Fibroblast of lung (primary cell): ENCODE measurements around the gene ZNRF1.

Source experiments
- EZH2 ChIP-seq: IDR thresholded peaks from 2 replicates; pipeline ENCODE4 v1.5.1; 2012; ENCODE audit warnings: low read length, control low read depth, mild to moderate bottlenecking; ENCODE audit errors: missing control alignments
- TF ChIP-seq, protein P1 (sequence below), 2 donors: IDR thresholded peaks in 1 of 2; conservative IDR thresholded peaks in 1 of 2; 1 replicate in 1 of 2; 2 replicates in 1 of 2; pipeline ENCODE4 v1.5.1; 2011 to 2012; ENCODE audit warnings: low read length in 2 of 2, control low read depth in 1 of 2, inconsistent platforms in 1 of 2, low read depth in 1 of 2, mild to moderate bottlenecking in 1 of 2

- TF ChIP-seq, protein P1, sequence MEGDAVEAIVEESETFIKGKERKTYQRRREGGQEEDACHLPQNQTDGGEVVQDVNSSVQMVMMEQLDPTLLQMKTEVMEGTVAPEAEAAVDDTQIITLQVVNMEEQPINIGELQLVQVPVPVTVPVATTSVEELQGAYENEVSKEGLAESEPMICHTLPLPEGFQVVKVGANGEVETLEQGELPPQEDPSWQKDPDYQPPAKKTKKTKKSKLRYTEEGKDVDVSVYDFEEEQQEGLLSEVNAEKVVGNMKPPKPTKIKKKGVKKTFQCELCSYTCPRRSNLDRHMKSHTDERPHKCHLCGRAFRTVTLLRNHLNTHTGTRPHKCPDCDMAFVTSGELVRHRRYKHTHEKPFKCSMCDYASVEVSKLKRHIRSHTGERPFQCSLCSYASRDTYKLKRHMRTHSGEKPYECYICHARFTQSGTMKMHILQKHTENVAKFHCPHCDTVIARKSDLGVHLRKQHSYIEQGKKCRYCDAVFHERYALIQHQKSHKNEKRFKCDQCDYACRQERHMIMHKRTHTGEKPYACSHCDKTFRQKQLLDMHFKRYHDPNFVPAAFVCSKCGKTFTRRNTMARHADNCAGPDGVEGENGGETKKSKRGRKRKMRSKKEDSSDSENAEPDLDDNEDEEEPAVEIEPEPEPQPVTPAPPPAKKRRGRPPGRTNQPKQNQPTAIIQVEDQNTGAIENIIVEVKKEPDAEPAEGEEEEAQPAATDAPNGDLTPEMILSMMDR (conservative IDR thresholded peaks at IDR 0.05 in 1 of 2, IDR thresholded peaks at IDR 0.05 in 1 of 2; ENCODE audit: low read depth in 1 of 2, low read length in 2 of 2), result no peak
- no peak for TF ChIP-seq EZH2
Observed at GRCh38 chr16:74949309-74949708, 49.5 kb upstream of the ZNRF1 start.
